GM19043 (cell line): ENCODE measurements around the gene ADGRD1.

Experiments used
- ATAC-seq: cut with Tn5 transposase; IDR thresholded peaks from one replicate; pipeline ENCODE4 v1.9.1; 2021; ENCODE audit warnings: low read depth; ENCODE audit not compliant: unreplicated experiment

Gene ADGRD1

DNA sequence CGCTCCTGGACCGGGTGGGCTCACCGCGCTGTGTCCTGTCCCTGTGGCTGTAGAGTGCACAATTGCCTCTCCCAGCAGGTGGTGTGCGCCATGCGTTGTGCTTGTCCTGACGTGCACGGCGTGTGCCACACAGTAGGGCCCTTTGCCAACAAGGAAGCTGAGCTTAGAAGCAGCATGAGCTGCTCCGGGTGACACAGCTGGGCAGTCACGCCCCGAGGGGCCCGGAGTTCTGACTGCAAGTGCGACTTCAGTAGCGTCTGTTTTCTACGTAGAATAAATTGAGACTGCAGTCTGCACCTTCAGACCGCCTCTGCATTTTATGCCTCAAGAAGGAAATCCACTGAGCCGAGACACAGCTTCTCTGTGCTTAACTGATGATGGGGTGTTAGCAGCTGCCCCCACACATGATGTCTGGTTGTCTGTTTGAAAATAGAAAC, 81.6 kb downstream of the ADGRD1 start:
- ATAC-seq, result no peak

- ATAC-seq, result no peak
Measured at GRCh38 chr12:131038159-131038558, 84.5 kb downstream of the ADGRD1 start.

DNA sequence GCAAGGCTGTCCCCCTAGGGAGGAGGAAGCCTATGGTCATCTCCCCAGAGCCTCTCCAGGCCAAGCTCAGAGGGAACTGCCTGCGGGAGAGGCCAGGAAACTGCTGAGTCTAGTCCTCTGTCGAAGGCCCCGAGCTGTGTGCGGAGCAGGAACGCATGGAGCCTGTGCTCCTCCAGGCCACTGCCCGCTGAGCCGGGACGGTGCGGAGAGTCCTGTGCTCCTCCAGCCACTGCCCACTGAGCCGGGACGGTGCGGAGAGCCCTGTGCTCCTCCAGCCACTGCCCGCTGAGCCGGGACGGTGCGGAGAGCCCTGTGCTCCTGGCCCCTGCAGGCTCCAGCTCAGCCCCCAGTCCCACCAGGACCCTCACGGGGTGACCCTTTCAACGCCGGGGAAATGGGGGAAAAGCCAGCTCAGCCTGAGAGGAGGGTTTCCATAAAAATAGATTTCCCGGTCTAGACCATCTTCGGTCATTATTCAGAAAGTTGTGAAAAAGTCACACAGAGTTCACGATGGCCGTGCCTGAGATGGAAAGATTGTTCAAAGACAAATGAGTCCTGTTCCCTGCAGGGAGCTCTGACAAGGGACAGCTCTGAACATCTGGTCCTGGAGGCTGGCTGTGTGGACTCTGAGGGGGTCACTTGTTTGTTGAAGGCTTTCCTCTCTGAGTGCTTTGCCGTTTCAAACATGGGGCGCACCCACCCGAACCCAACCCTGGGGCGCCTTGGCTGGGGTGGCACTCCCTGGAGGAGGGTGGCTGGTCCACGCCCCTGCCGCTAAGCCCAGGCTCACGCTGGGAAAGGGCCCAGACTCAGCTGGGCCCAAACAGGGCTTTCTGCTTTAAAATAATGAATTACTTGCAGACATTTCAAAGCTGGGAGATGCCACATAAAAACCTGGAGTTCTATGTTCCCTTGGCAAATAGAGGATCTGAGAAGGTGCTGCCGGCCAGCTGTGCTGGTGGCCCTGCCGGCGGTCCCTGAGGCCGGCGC, 85.5 kb downstream of the ADGRD1 start:
- no peak for ATAC-seq

- no peak for ATAC-seq
Measured at GRCh38 chr12:131040491-131040890, 86.8 kb downstream of the ADGRD1 start.

- no peak for ATAC-seq
Measured at GRCh38 chr12:131041216-131041967, 87.7 kb downstream of the ADGRD1 start.

GRCh38 chr12:131041968-131042833, 88.5 kb downstream of the ADGRD1 start:
- ATAC-seq, result no peak

DNA sequence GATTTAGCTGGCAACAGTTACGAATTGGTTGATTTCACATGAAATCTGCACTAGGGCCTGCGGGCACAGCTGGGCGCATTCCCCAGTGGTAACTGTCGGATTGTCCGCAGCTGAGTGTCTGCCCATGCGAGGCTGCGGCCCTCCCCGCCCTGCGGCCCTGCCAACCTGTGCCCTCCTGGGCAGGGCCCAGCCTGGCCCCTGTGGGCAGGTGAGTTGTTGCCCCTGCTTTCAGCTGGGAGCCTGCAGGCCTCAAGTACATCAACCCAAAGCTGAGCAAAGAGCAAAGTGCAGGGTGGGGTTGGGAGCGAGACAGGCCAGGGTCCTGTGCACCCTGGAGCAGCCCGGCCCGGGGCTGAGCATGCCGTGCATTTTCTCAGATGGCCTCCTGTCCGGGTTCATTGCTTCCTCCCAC, 89.1 kb downstream of the ADGRD1 start:
- no peak for ATAC-seq

DNA sequence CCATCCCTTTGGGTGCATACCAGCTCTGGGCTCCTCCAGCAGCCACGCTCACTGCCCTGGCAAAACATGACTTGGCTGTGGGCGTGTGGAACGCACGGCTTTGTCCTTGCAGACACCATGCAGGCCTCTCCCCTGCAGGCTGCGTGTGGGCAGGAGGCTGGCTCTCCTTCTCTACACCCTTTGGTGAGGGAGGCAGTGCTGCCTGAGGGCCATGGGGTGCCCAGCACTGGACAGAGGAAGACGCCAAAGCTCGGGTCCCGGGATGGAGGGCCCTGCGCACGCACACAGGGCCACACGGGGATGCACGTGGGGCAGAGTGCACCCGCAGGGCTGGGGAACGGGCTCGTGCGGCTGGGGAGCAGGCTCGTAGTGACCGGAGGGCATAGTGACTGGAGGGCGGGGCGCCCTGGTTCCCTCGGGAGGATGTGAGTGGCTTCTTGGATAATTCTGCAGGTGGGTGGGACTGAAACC, 89.7 kb downstream of the ADGRD1 start:
- ATAC-seq, result no peak

- no peak for ATAC-seq
Measured at GRCh38 chr12:131044136-131044535, 90.4 kb downstream of the ADGRD1 start.

DNA sequence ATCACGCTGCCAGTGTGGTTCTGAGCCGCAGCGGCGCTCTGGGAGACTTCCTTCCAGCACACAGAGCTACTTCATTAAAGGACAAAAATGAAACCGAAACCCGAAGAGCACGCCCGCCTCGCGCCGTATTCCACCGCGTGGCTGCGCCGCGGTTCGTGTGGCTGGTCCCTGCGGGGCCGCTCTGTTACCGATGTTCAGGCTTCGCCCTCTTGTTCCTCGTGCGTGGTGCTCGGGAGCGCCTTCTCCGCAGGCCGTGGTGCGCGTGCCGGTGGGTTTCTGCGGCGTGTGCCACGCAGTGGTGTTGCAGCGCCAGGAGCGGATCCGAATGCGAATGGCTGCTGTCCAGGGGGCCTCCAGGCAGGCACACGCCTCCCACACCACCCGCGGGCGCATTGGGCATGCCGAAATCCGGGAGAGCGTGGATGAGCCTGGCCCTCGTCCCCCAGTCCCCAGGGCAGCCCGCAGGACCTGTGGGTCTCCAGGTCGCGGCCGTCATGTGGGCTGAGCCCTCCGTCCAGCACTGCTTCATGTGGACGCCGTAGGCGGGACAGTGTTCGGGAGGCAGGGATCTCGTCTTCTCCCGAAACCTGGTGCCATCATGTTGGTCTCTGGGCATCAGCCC, 91.2 kb downstream of the ADGRD1 start:
- ATAC-seq, result no peak

- ATAC-seq, result no peak
Measured at GRCh38 chr12:131045705-131046460, 92.2 kb downstream of the ADGRD1 start.

- no peak for ATAC-seq
Measured at GRCh38 chr12:131046813-131047788, 93.4 kb downstream of the ADGRD1 start.

DNA sequence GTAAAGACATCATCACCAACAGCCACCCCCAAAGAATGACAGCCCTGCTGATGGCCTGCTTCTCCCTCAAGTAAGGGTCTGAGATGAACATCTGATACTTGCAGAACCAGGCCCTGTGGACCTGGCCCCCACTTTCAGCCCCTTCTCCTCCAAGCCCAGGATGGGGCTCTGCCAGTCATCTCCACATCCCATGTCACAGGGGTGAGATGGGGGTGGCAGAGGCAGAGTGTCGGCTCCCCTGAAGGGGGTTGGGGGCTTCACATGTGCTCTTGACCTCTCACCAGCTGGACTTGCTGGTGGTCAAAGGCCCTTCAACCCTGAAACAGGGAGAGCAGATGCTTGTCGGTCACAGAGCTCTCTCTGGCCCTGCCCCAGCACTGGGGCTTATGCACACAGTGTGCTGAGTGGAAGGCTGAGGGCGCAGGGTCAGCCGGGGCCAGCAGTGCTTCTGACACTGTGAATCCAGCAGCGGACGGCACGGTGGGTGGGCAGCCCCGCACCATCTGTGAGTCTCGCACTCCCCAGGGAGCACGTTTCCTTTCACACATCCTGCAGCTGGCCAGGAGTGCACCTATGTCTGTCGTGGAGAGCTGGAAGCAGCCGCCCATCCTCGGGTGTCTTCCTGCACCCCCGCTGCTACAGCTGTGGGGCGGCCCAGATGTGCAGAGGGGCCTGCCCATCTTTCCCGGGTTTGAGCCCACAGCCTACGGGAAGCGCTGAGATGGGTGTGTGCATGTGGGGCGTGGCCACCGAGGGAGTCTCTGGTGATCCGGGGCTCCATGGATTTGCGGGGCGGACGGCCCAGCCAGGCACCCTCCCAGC, 94.3 kb downstream of the ADGRD1 start:
- ATAC-seq, result no peak

- ATAC-seq, result no peak
Measured at GRCh38 chr12:131048611-131048990, 94.9 kb downstream of the ADGRD1 start.

DNA sequence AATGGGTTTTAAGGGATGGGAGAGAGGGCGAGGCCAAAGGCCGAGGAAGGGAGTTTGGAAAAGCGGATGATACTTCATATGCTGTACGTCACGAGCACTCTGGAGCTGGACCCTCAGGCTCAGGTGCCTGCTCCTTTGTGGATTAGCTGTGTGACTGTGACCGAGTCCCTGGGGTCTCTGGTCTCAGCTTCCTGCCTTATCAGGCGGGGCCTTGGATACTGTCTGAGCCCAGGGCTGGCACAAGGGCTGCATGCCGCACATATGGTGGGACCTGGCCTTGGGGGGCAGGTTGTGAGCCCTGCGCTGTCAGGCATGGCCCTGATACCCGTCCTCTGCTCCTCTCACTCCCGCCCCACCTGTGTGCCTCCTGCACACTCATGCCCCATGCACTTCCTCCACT, 95.3 kb downstream of the ADGRD1 start:
- no peak for ATAC-seq

DNA sequence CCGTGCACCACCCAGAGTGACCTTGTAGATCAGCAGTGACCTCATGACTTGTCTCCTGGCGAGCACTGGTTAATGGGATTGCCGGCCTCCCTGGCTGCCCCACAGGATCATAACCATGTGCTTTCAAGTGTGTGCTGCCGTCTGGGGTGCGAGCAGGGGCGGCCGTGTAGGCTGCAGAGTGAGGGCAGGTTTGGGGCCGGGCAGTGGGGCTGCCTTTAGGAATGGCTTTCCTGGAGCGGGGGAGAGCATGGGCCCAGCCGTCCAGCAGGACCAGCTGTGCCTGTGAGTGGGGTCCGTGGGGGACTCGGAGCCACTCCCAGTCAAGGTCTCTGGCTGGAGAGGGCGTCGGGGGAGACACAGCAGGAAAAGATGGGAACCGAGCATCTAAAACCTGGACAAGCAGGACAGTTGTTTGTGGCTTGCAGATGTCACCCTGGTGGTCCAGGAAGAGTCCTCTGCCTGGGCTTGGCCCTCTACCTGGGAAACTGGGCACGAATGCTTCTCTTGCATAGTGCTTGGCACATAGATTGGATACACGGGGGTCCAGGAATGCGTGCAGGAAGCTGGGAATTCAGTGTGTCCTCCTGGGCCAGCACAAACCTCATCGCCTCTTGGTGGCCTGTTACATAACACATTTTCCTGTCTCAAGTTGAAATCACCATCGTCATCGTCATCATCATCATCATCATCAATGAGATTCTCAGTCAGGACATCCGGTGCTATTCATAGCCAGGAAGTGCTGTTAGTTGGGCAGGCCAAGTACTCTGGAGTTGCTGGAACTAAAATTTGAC, 96.0 kb downstream of the ADGRD1 start:
- no peak for ATAC-seq
